ENCODE data around the gene KCNJ6.

- TF ChIP-seq CTCF (IDR thresholded peaks at IDR 0.05; ENCODE audit: control extremely low read depth in 1 of 3, insufficient read depth in 1 of 3, low read depth in 1 of 3, low read length in 3 of 3) (no peak), POLR2A (IDR thresholded peaks at IDR 0.05; ENCODE audit: control extremely low read depth in 1 of 2, low read depth in 2 of 2, low read length in 2 of 2) (no peak), EP300 (IDR thresholded peaks at IDR 0.05; ENCODE audit: borderline replicate concordance in 1 of 2, low read depth in 2 of 2, low read length in 2 of 2) (no peak), POLR2AphosphoS5 (IDR thresholded peaks at IDR 0.05; ENCODE audit: low read depth, low read length) (no peak), TBP (IDR thresholded peaks at IDR 0.05; ENCODE audit: low read depth, low read length) (no peak), ASH2L (IDR thresholded peaks at IDR 0.05; ENCODE audit: low read length) (no peak), JUND (IDR thresholded peaks at IDR 0.05; ENCODE audit: low read length) (no peak), CREB1 (IDR thresholded peaks at IDR 0.05) (no peak), YY1 (IDR thresholded peaks at IDR 0.05; ENCODE audit: low read depth, low read length) (no peak), EZH2 (IDR thresholded peaks at IDR 0.05; ENCODE audit: low read depth, low read length, severe bottlenecking) (no peak), SIN3A (conservative IDR thresholded peaks at IDR 0.05 in 1 of 2, IDR thresholded peaks at IDR 0.05 in 1 of 2; ENCODE audit: low read depth in 1 of 2, low read length in 2 of 2) (no peak), CHD2 (IDR thresholded peaks at IDR 0.05; ENCODE audit: low read length) (no peak), CHD1 (IDR thresholded peaks at IDR 0.05; ENCODE audit: low read depth, low read length) (no peak)
Measured at GRCh38 chr21:37917612-37918011, 1.4 kb upstream of the KCNJ6 start.
